Thoracic aorta (tissue), 2 donors: ENCODE data around the gene AURKB. TPM values are rescaled to one million over a fixed set of nuclear protein-coding genes. Genes with fewer than 3 reads are reported as not detected.
A peak's percentile ranks its signal among the peaks of the same experiment; 100 is the strongest.

ENCODE experiments used
- ATAC-seq: fragments of 150-250 bp; one replicate; pipeline ENCODE4 v1.8.0; 2017; ENCODE audit warnings: low read depth; ENCODE audit not compliant: insufficient number of reproducible peaks, low FRiP score
- DNase-seq: peaks from one replicate; pipeline ENCODE4 v3.0.0-alpha.2; 2020; ENCODE audit warnings: low spot score
- H3K27ac ChIP-seq, 2 donors: fragments of 200-600 bp; sonication (generic); 1 replicate in 1 of 2; 2 replicates in 1 of 2; pipeline ENCODE4 v1.5.1; 2016; ENCODE audit warnings: mild to moderate bottlenecking in 2 of 2, moderate library complexity in 2 of 2
- H3K27me3 ChIP-seq: fragments of 200-600 bp; sonication (generic); replicated peaks from 2 replicates; pipeline ENCODE4 v1.6.0; 2016; ENCODE audit warnings: mild to moderate bottlenecking; ENCODE audit not compliant: insufficient read depth
- H3K36me3 ChIP-seq: fragments of 200-600 bp; sonication (generic); one replicate; pipeline ENCODE4 v1.5.1; 2016
- H3K4me1 ChIP-seq, 2 donors: fragments of 200-600 bp; sonication (generic); 1 replicate in 1 of 2; 2 replicates in 1 of 2; pipeline versions ENCODE4 v1.5.1 to v1.6.0; 2016; ENCODE audit warnings: low read depth in 2 of 2, mild to moderate bottlenecking in 1 of 2; ENCODE audit not compliant: control insufficient read depth in 1 of 2
- H3K4me3 ChIP-seq: fragments of 200-600 bp; sonication (generic); 2 replicates; pipeline ENCODE4 v1.5.1; 2016; ENCODE audit warnings: mild to moderate bottlenecking
- H3K9me3 ChIP-seq: fragments of 200-600 bp; sonication (generic); 2 replicates; pipeline ENCODE4 v1.5.1; 2016
- total RNA-seq, 2 donors: library from RNA; depleted of rRNA; stranded (reverse); fragments of >200 nt; gene quantifications; one replicate each; pipeline versions ENCODE4 v1.1.0 to v1.2.3, GENCODE V29; 2016
- TF ChIP-seq, protein P1 (sequence below): fragments of 200-600 bp; sonication (generic); IDR thresholded peaks from one replicate; pipeline ENCODE4 v1.5.1; 2019; ENCODE audit warnings: antibody characterized with exemption

Gene AURKB
- total RNA-seq, 2 donors from 2014 or later: 1.6 TPM; not detected in 1

DNA sequence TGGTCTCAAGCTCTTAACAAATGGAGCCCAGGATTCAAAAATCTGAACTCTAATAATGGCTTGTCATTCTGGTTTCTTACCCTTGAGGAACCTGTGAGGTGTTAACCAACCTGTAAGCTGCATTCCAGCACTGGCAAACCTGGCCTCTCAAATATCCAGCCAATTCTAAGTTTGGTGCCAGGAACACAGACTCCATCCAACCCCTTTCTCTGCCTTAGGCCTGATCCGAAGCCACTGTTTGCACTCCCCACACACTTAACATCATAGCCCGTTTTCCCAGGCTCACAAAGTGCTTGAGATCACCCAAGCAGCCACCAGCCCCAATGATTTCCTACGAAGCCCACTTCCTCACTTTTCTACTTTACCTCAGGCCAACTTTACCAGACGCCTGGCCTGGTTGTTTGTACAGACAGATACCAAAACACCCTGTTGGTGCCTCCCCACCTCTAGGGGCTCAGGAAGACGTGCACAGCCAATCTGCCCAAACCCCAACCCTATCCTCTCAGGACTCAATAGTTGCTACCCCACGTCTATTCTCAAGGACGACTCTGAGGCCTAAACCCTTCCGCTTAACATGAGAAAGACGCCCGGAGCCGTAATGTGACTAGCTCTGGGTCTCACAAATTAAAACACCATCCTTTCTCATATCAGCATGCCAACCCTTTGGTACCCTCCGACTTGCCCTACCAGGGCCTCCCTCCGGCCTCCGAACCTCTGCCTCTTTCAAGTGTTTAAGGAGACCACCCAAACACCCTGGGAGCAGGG, 55.0 kb downstream of the AURKB start:
- Histone ChIP-seq H3K27me3 (no peaks in the 10 kb centered on the region), H3K9me3 (no peaks in the 10 kb centered on the region), H3K4me3 (peak overlapping the region; percentile 76), H3K27ac (peak overlapping the region; percentile 100), H3K36me3 (peaks cover 5% of the 10 kb centered on the region), H3K4me1 (peaks cover 14 to 48% of the 10 kb centered on the region in 2 donors)
- ATAC-seq (no peak), DNase-seq (no peak)
- TF ChIP-seq, protein P1, sequence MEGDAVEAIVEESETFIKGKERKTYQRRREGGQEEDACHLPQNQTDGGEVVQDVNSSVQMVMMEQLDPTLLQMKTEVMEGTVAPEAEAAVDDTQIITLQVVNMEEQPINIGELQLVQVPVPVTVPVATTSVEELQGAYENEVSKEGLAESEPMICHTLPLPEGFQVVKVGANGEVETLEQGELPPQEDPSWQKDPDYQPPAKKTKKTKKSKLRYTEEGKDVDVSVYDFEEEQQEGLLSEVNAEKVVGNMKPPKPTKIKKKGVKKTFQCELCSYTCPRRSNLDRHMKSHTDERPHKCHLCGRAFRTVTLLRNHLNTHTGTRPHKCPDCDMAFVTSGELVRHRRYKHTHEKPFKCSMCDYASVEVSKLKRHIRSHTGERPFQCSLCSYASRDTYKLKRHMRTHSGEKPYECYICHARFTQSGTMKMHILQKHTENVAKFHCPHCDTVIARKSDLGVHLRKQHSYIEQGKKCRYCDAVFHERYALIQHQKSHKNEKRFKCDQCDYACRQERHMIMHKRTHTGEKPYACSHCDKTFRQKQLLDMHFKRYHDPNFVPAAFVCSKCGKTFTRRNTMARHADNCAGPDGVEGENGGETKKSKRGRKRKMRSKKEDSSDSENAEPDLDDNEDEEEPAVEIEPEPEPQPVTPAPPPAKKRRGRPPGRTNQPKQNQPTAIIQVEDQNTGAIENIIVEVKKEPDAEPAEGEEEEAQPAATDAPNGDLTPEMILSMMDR: no peak

Other genes with a start within 250 kb of the AURKB start
- not detected for gene GUCY2D, start 208.0 kb downstream of the AURKB start, total RNA-seq
- 1 to 10 TPM in 1 of 2 donors, under 1 TPM in 1; 0.85 to 8.3 TPM for gene ALOX15B, start 171.5 kb downstream of the AURKB start, total RNA-seq
- not detected for gene ALOX12B, start 122.9 kb downstream of the AURKB start, total RNA-seq
- gene ALOXE3, start 92.1 kb downstream of the AURKB start, total RNA-seq: not detected
- gene HES7, start 86.5 kb downstream of the AURKB start, total RNA-seq: not detected
- gene PER1, start 58.2 kb downstream of the AURKB start, total RNA-seq: 100 to 1,000 TPM; 175 to 292 TPM
- gene VAMP2, start 47.6 kb downstream of the AURKB start, total RNA-seq: 10 to 100 TPM; 36.0 to 50.3 TPM
- gene TMEM107, start 34.2 kb downstream of the AURKB start, total RNA-seq: 10 to 100 TPM in 1 of 2 donors, 1 to 10 TPM in 1; 8.4 to 32.1 TPM
- gene BORCS6, start 20.4 kb downstream of the AURKB start, total RNA-seq: 10 to 100 TPM; 11.9 to 13.8 TPM
- gene CTC1, start 37.5 kb upstream of the AURKB start, total RNA-seq: 10 to 100 TPM; 25.3 to 38.6 TPM
- gene PFAS, start 38.7 kb upstream of the AURKB start, total RNA-seq: 10 to 100 TPM; 13.2 to 15.2 TPM
- 10 to 100 TPM; 13.8 to 26.7 TPM for gene RANGRF, start 78.1 kb upstream of the AURKB start, total RNA-seq
- 1 to 10 TPM; 1.8 to 6.1 TPM for gene SLC25A35, start 84.8 kb upstream of the AURKB start, total RNA-seq
- gene ARHGEF15, start 99.7 kb upstream of the AURKB start, total RNA-seq: 10 to 100 TPM in 1 of 2 donors, 1 to 10 TPM in 1; 7.4 to 32.1 TPM
- gene ODF4, start 129.3 kb upstream of the AURKB start, total RNA-seq: not detected
- 1,000 to 10,000 TPM; 1,235 to 1,884 TPM for gene RPL26, start 172.6 kb upstream of the AURKB start, total RNA-seq
- under 1 TPM in 1 of 2 donors, not detected in 1; 0.56 TPM for gene RNF222, start 187.3 kb upstream of the AURKB start, total RNA-seq
- 100 to 1,000 TPM; 110 to 113 TPM for gene NDEL1, start 225.3 kb upstream of the AURKB start, total RNA-seq